SH-SY5Y (cell line): ENCODE data around the gene HOXC10.

ENCODE experiments used
- GATA2 ChIP-seq: IDR thresholded peaks from 2 replicates; pipeline ENCODE4 v1.6.1; 2011; ENCODE audit warnings: mild to moderate bottlenecking, low read depth, low read length
- GATA3 ChIP-seq: IDR thresholded peaks from 2 replicates; pipeline ENCODE4 v1.6.1; 2011; ENCODE audit warnings: low read depth, mild to moderate bottlenecking, low read length, moderate library complexity

DNA sequence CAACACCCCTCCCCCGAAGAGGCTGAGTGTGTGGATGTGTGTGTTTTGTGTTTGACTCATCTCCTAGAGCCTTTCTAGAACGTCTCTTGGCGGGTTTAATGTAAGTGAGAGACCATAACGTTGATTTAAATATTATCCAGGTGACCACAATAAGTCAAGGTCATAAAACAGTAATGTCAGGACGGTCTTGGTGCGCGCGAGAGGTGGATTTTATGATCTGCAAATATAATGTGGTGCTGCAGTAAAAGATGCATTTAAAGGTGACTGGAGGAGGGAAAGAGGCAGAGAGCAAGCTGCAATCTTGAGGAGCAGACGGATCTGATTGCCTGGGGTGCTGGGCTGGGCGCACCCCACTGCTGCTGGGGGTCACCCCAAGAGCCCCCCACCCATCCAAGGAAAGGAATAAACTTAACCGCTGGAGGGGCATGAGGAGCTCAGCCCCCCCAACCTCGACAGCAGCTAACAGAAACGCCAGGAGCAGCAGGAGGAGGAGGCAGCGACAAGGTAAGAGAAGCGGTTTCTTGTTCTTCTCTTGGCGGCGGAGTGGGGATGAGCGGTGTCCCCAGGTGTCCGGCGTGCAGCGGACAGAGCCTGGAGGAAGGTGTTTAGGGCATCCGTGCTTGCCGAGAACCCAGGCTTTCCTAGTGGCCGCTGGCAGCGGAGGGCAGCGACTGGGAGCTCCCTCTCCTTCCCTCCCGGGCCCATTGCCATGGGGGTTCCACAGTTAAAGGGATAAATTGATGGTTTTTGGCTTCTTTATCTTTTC, 5.5 kb downstream of the HOXC10 start:
- no peak for TF ChIP-seq GATA2
- no peak for TF ChIP-seq GATA3
